ENCODE results near the gene MYCT1. TPM values are rescaled to one million over a fixed set of nuclear protein-coding genes. Genes with fewer than 3 reads are reported as not detected.

MYCT1 gene
- total RNA-seq, 1 experiment from 2014 or later, result not detected

DNA sequence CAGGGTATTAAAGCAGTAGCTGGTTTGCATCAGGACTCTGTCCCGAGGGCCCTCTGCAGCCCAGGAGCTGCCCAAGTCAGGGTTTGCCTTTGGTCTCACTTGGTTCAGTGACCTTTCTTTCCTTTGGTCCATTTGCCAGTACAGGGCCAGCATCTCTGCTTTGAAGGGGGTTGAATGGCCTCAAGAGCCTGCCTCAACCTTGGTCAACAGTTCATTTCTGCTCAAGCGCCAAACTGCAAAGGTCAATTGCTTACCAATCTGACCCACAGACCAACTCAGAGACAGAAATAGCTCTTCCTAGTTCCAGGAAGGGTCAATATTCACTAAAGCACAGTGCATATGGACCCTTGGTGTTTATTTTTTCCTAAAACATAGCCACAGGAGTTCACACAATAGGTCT lies 72.3 kb downstream of the MYCT1 start:
- Histone ChIP-seq H3K27ac (ENCODE audit: low read length) (no peak overlapping the region), H3K9me3 (ENCODE audit: control insufficient read depth, insufficient read depth, low read depth, low read length) (no peaks in the 10 kb centered on the region), H3K36me3 (ENCODE audit: control insufficient read depth, insufficient read depth, low read length) (no peaks in the 10 kb centered on the region), H3K4me3 (ENCODE audit: low read depth in 2 of 2, low read length in 2 of 2) (no peak overlapping the region), H3K4me1 (ENCODE audit: control insufficient read depth, insufficient read depth, low read length) (no peaks in the 10 kb centered on the region), H3K27me3 (ENCODE audit: control insufficient read depth, insufficient read depth, low read length) (no peaks in the 10 kb centered on the region)
- no peak for TF ChIP-seq SIN3A (IDR thresholded peaks at IDR 0.05; ENCODE audit: borderline replicate concordance, insufficient read depth, low read depth, low read length)
- DNase-seq (ENCODE audit: low read depth, low spot score) (no peak), ATAC-seq (no peak)
- ChIA-PET POLR2A (no interaction called here), CTCF (no interaction called here)
- in situ Hi-C loops (cut with HindIII; ENCODE audit: low pct_unique_long_range_greater_than_20kb, low sequenced_read_pairs) (no loop called here), intact Hi-C loops (cut with micrococcal nuclease; ENCODE audit: unreplicated experiment) (no loop called here)
- BruUV-seq (replicated peaks), result no TSS peak

- H3K36me3 ChIP-seq (ENCODE audit: control insufficient read depth, insufficient read depth, low read length), result no peaks in the 10 kb centered on the region
- intact Hi-C loops (cut with micrococcal nuclease; ENCODE audit: unreplicated experiment) (no loop called here), in situ Hi-C loops (cut with HindIII; ENCODE audit: low pct_unique_long_range_greater_than_20kb, low sequenced_read_pairs) (no loop called here)
- H3K27me3 ChIP-seq (ENCODE audit: control insufficient read depth, insufficient read depth, low read length), result no peaks in the 10 kb centered on the region
- CTCF ChIA-PET, result no interaction called here
- POLR2A ChIA-PET, result interaction anchor here (0.6 kb wide), 1 partner anchor 1439 kb away, joined by 3 read pairs; no protein-coding TSS in a partner anchor
- H3K4me1 ChIP-seq (ENCODE audit: control insufficient read depth, insufficient read depth, low read length), result no peaks in the 10 kb centered on the region
- DNase-seq (ENCODE audit: low read depth, low spot score) (no peak), ATAC-seq (no peak)
- TF ChIP-seq REST (IDR thresholded peaks at IDR 0.05; ENCODE audit: insufficient read depth in 1 of 2, low read depth in 2 of 2, low read length in 1 of 2) (no peak), CTCF (IDR thresholded peaks at IDR 0.05) (no peak), POLR2AphosphoS5 (IDR thresholded peaks at IDR 0.05; ENCODE audit: low read depth, low read length) (no peak), SIN3A (IDR thresholded peaks at IDR 0.05; ENCODE audit: borderline replicate concordance, insufficient read depth, low read depth, low read length) (no peak), TCF7L2 (IDR thresholded peaks at IDR 0.05; ENCODE audit: low read depth, low read length) (no peak)
- H3K9me3 ChIP-seq (ENCODE audit: control insufficient read depth, insufficient read depth, low read depth, low read length), result no peaks in the 10 kb centered on the region
- H3K27ac ChIP-seq (ENCODE audit: low read length), result no peak overlapping the region
- no peak overlapping the region for H3K4me3 ChIP-seq (ENCODE audit: low read depth in 2 of 2, low read length in 2 of 2)
- BruUV-seq (replicated peaks), result no TSS peak
Observed at GRCh38 chr6:152771061-152771687, 73.5 kb downstream of the MYCT1 start.

Other genes with a start within 250 kb of the MYCT1 start
- gene SYNE1, start 60.5 kb upstream of the MYCT1 start, total RNA-seq (2021; ENCODE audit: unreplicated experiment), result 3.2 TPM
- not detected for gene VIP, start 52.9 kb downstream of the MYCT1 start, total RNA-seq (2021; ENCODE audit: unreplicated experiment)

Measured in Panc1 (cell line).